Endothelial cell of umbilical vein (primary cell): Measurements from ENCODE around the gene HIF1AN. TPM values are rescaled to one million over a fixed set of nuclear protein-coding genes. Genes with fewer than 3 reads are reported as not detected.

Experiments used
- BruUV-seq: library from RNA; stranded (reverse); fragments of 400-500 nt; replicated peaks from 2 replicates; lab custom pipeline; 2021; lab: Mats Ljungman, UMichigan
- CTCF ChIA-PET: fragments of 300-600, 350-600 bp; sonication (Branson Sonifier 250); formaldehyde crosslinking; loops from one replicate; lab custom pipeline; 2021; ENCODE audit warnings: antibody characterized with exemption, inconsistent platforms; lab: Charles Lee
- POLR2A ChIA-PET: fragments of 300-600, 350-600 bp; sonication (Branson Sonifier 250); formaldehyde crosslinking; loops from one replicate; lab custom pipeline; 2021; ENCODE audit warnings: antibody characterized with exemption, inconsistent platforms; lab: Charles Lee
- DNase-seq: peaks from one replicate; pipeline ENCODE4 v3.0.0-alpha.2; 2011; ENCODE audit warnings: low read depth, low spot score
- FAIRE-seq: peaks from 2 replicates; lab custom pipeline; 2011; peaks lifted over from hg19 to GRCh38; lab: Jason Lieb, UNC
- H2AFZ ChIP-seq: 2 replicates; pipeline ENCODE4 v1.6.0; 2012; ENCODE audit warnings: low read depth, low read length, control low read depth, inconsistent platforms
- H3K27ac ChIP-seq: 2 replicates; pipeline ENCODE4 v1.5.1; 2011; ENCODE audit warnings: low read depth, mild to moderate bottlenecking, control low read depth, low read length, moderate library complexity; ENCODE audit not compliant: insufficient read depth
- H3K27me3 ChIP-seq, 2 experiments: 2 replicates each; pipeline versions ENCODE4 v1.6.0 to v1.6.1; 2011; ENCODE audit warnings: low read length in 2 of 2, mixed read lengths in 1 of 2; ENCODE audit not compliant: control insufficient read depth in 2 of 2, insufficient read depth in 2 of 2
- H3K36me3 ChIP-seq, 2 experiments: 2 replicates in 1 of 2; 3 replicates in 1 of 2; pipeline ENCODE4 v1.5.1; 2011; ENCODE audit warnings: low read length in 2 of 2, mild to moderate bottlenecking in 1 of 2, moderate library complexity in 1 of 2; ENCODE audit not compliant: control insufficient read depth in 2 of 2, insufficient read depth in 2 of 2; ENCODE audit errors: extremely low read depth in 1 of 2
- H3K4me1 ChIP-seq: 3 replicates; pipeline ENCODE4 v1.5.1; 2011; ENCODE audit warnings: mild to moderate bottlenecking, low read length; ENCODE audit not compliant: control insufficient read depth, insufficient read depth; ENCODE audit errors: extremely low read depth
- H3K4me2 ChIP-seq: 2 replicates; pipeline ENCODE4 v1.6.1; 2011; ENCODE audit warnings: low read length, control low read depth, mixed read lengths; ENCODE audit not compliant: insufficient read depth
- H3K4me3 ChIP-seq, 3 experiments: fragments of 200-600 bp in 1 of 3; sonication (generic), shearing (Covaris generic) in 1 of 3; replicated peaks in 1 of 3; 2 replicates each; pipeline ENCODE4 v1.5.1; 2011 to 2016; ENCODE audit warnings: control low read depth in 3 of 3, low read length in 3 of 3, mild to moderate bottlenecking in 2 of 3, inconsistent platforms in 1 of 3, low read depth in 1 of 3, moderate library complexity in 1 of 3; ENCODE audit not compliant: insufficient read depth in 1 of 3
- H3K79me2 ChIP-seq: 2 replicates; pipeline ENCODE4 v1.6.0; 2012; ENCODE audit warnings: low read length, inconsistent platforms; ENCODE audit not compliant: control insufficient read depth, insufficient read depth
- H3K9ac ChIP-seq: replicated peaks from 2 replicates; pipeline ENCODE3; 2011; ENCODE audit warnings: low read length, control low read depth; ENCODE audit not compliant: insufficient read depth; ENCODE audit errors: extremely low read depth
- H3K9me1 ChIP-seq: replicated peaks from 3 replicates; pipeline ENCODE4 v1.6.0; 2011; ENCODE audit warnings: mild to moderate bottlenecking, low read length; ENCODE audit not compliant: control insufficient read depth, insufficient read depth; ENCODE audit errors: extremely low read depth
- H3K9me3 ChIP-seq: replicated peaks from 2 replicates; pipeline ENCODE4 v1.5.1; 2012; ENCODE audit warnings: low read length, inconsistent platforms; ENCODE audit not compliant: control insufficient read depth, insufficient read depth
- H4K20me1 ChIP-seq: replicated peaks from 2 replicates; pipeline ENCODE3; 2011; ENCODE audit warnings: mild to moderate bottlenecking, low read length; ENCODE audit not compliant: control insufficient read depth, insufficient read depth; ENCODE audit errors: extremely low read depth
- EZH2 ChIP-seq: IDR thresholded peaks from 2 replicates; pipeline ENCODE4 v1.6.1; 2012; ENCODE audit warnings: borderline replicate concordance, low read depth, mild to moderate bottlenecking, moderate library complexity, low read length, inconsistent platforms; ENCODE audit not compliant: severe bottlenecking
- FOS ChIP-seq: IDR thresholded peaks from 2 replicates; pipeline ENCODE4 v1.6.1; 2011; ENCODE audit warnings: mild to moderate bottlenecking, low read length, moderate library complexity, borderline replicate concordance; ENCODE audit not compliant: insufficient read depth
- GATA2 ChIP-seq: IDR thresholded peaks from 2 replicates; pipeline ENCODE4 v1.7.0; 2011; ENCODE audit warnings: low read depth, mild to moderate bottlenecking, moderate library complexity, mixed read lengths, low read length; ENCODE audit not compliant: insufficient read length, insufficient read depth
- JUN ChIP-seq: IDR thresholded peaks from 2 replicates; pipeline ENCODE4 v1.6.1; 2011; ENCODE audit warnings: borderline replicate concordance, low read depth; ENCODE audit not compliant: insufficient read length, insufficient read depth
- MYC ChIP-seq: IDR thresholded peaks from one replicate; pipeline ENCODE4 v1.6.1; 2011; ENCODE audit warnings: mild to moderate bottlenecking, low read depth, low read length
- POLR2A ChIP-seq: IDR thresholded peaks from 2 replicates; pipeline ENCODE4 v1.6.1; 2012; ENCODE audit warnings: low read depth, mild to moderate bottlenecking, control low read depth, low read length
- POLR2AphosphoS5 ChIP-seq: IDR thresholded peaks from 2 replicates; pipeline ENCODE4 v1.6.1; 2012; ENCODE audit warnings: low read depth, mild to moderate bottlenecking, control low read depth, low read length, moderate library complexity; ENCODE audit not compliant: insufficient read depth
- dilution Hi-C: fragments of 300-500 bp; cut with MboI; formaldehyde crosslinking; loops from one replicate; pipeline ENCODE4 v1.15.0; 2019; ENCODE audit warnings: low sequenced_read_pairs; ENCODE audit not compliant: extremely low pct_ligation_motif_present
- intact Hi-C: fragments of 100-400 bp; cut with micrococcal nuclease; formaldehyde crosslinking; loops from one replicate; pipeline ENCODE4 v1.10.0; 2022
- polyA plus RNA-seq, 4 experiments: library from polyadenylated mRNA; depleted of rRNA in 3 of 4; stranded (reverse) in 3 of 4; unstranded in 1 of 4; fragments of >200 nt; gene quantifications; 2 replicates each; pipeline versions ENCODE4 v1.2.1 to v1.2.3, GENCODE V29; 2011 to 2012; ENCODE audit warnings: missing spikeins in 1 of 4
- total RNA-seq: library from RNA; stranded (reverse); gene quantifications from 2 replicates; pipeline ENCODE4 v1.2.3, GENCODE V29; 2021
- TF ChIP-seq, protein P1 (sequence below): IDR thresholded peaks from 2 replicates; pipeline ENCODE4 v1.6.1; 2011; ENCODE audit not compliant: insufficient read depth, insufficient read length
- TF ChIP-seq, protein P2 (sequence below), 2 donors: IDR thresholded peaks; 1 replicate in 1 of 2; 2 replicates in 1 of 2; pipeline ENCODE4 v1.5.1; 2011; ENCODE audit warnings: low read length in 2 of 2, mild to moderate bottlenecking in 2 of 2, moderate library complexity in 2 of 2, control low read depth in 1 of 2, inconsistent platforms in 1 of 2, low read depth in 1 of 2; ENCODE audit not compliant: insufficient read depth in 1 of 2; ENCODE audit errors: extremely low read depth in 1 of 2

Gene HIF1AN
- total and polyA plus RNA-seq, 2 donors (not counting 3 experiments of a cell fraction or from before 2014, with no cell fraction given): 7.3 to 34.0 TPM

DNA sequence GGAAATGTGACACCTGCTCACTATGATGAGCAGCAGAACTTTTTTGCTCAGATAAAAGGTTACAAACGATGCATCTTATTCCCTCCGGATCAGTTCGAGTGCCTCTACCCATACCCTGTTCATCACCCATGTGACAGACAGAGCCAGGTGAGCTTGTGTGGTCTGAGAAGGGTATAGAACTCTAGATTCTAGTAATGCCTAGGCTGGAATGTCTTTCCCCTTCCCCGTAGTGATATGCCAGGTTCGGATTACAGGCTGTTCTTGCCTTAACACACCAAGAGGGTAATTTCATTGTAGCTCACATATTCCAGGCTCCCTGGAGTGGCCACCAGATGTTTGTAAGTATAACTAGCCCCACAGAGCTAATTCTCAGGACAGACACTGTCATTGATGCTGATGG lies 9.2 kb downstream of the HIF1AN start:
- dilution Hi-C loops: no loop called here
- no peak for FAIRE-seq
- Histone ChIP-seq H3K4me1 (no peaks in the 10 kb centered on the region), H3K4me2 (no peak overlapping the region), H3K79me2 (no peaks in the 10 kb centered on the region), H4K20me1 (no peaks in the 10 kb centered on the region), H3K9me3 (no peaks in the 10 kb centered on the region), H3K9ac (no peak overlapping the region), H2AFZ (no peak overlapping the region), H3K4me3 (no peak overlapping the region), H3K9me1 (no peaks in the 10 kb centered on the region), H3K27ac (no peak overlapping the region), H3K27me3 (no peaks in the 10 kb centered on the region), H3K36me3 (peaks cover 8 to 47% of the 10 kb centered on the region in 2 experiments)
- ChIA-PET CTCF (interaction anchor here (1.1 to 2.2 kb wide), 3 partner anchors 9 to 18 kb away, joined by 3 to 12 read pairs (median 5); partner anchors contain the start of gene HIF1AN), POLR2A (interaction anchor here (2.0 kb wide), 1 partner anchor 9 kb away, joined by 9 read pairs; the partner anchor contains the start of gene HIF1AN)
- intact Hi-C loops: no loop called here
- no peak for DNase-seq
- BruUV-seq: no TSS peak
- TF ChIP-seq POLR2AphosphoS5 (no peak), POLR2A (no peak), MYC (no peak), GATA2 (no peak), FOS (no peak), JUN (no peak), EZH2 (no peak)
- TF ChIP-seq, protein P1, sequence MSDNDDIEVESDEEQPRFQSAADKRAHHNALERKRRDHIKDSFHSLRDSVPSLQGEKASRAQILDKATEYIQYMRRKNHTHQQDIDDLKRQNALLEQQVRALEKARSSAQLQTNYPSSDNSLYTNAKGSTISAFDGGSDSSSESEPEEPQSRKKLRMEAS: no peak
- TF ChIP-seq, protein P2, sequence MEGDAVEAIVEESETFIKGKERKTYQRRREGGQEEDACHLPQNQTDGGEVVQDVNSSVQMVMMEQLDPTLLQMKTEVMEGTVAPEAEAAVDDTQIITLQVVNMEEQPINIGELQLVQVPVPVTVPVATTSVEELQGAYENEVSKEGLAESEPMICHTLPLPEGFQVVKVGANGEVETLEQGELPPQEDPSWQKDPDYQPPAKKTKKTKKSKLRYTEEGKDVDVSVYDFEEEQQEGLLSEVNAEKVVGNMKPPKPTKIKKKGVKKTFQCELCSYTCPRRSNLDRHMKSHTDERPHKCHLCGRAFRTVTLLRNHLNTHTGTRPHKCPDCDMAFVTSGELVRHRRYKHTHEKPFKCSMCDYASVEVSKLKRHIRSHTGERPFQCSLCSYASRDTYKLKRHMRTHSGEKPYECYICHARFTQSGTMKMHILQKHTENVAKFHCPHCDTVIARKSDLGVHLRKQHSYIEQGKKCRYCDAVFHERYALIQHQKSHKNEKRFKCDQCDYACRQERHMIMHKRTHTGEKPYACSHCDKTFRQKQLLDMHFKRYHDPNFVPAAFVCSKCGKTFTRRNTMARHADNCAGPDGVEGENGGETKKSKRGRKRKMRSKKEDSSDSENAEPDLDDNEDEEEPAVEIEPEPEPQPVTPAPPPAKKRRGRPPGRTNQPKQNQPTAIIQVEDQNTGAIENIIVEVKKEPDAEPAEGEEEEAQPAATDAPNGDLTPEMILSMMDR (IDR thresholded peaks at IDR 0.05; ENCODE audit: extremely low read depth in 1 of 2, insufficient read depth in 1 of 2, low read depth in 1 of 2, low read length in 2 of 2): no peak
